LNCaP clone FGC (cell line): ENCODE data around the gene SIGLEC1.

Experiments
- DNase-seq: peaks from one replicate; pipeline ENCODE4 v3.0.0-alpha.2; 2011; ENCODE audit warnings: low read depth
- H3K4me3 ChIP-seq: 2 replicates; pipeline ENCODE4 v1.5.1; 2011; ENCODE audit warnings: mild to moderate bottlenecking, low read depth, low read length, control low read depth
- TF ChIP-seq, protein P1 (sequence below): IDR thresholded peaks from 2 replicates; pipeline ENCODE4 v1.5.1; 2012; ENCODE audit warnings: mild to moderate bottlenecking; ENCODE audit not compliant: control insufficient read depth, insufficient read depth; ENCODE audit errors: extremely low read depth

Gene SIGLEC1

DNA sequence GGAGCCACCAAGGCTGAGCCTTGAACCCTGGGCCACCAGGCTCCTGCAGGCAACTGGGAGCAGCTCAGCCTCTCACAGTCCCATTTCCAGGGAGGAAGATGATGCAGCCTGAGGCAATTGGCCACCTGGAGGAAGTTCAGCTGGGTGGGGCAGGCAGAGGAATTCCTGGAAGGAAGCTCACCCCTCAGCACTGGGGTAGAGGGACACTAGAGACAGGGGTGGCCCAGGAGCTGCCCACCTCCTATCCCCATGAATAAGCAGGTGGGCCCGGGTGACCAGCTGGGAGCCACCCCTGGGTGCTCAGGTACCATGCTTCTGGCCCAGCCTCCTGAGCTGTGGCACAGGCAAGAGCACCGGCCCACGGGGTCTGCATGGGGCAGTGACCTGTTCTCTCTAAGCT lies 16.5 kb upstream of the SIGLEC1 start:
- TF ChIP-seq, protein P1, sequence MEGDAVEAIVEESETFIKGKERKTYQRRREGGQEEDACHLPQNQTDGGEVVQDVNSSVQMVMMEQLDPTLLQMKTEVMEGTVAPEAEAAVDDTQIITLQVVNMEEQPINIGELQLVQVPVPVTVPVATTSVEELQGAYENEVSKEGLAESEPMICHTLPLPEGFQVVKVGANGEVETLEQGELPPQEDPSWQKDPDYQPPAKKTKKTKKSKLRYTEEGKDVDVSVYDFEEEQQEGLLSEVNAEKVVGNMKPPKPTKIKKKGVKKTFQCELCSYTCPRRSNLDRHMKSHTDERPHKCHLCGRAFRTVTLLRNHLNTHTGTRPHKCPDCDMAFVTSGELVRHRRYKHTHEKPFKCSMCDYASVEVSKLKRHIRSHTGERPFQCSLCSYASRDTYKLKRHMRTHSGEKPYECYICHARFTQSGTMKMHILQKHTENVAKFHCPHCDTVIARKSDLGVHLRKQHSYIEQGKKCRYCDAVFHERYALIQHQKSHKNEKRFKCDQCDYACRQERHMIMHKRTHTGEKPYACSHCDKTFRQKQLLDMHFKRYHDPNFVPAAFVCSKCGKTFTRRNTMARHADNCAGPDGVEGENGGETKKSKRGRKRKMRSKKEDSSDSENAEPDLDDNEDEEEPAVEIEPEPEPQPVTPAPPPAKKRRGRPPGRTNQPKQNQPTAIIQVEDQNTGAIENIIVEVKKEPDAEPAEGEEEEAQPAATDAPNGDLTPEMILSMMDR, result no peak
- DNase-seq, result no peak
- H3K4me3 ChIP-seq, result no peak overlapping the region

DNA sequence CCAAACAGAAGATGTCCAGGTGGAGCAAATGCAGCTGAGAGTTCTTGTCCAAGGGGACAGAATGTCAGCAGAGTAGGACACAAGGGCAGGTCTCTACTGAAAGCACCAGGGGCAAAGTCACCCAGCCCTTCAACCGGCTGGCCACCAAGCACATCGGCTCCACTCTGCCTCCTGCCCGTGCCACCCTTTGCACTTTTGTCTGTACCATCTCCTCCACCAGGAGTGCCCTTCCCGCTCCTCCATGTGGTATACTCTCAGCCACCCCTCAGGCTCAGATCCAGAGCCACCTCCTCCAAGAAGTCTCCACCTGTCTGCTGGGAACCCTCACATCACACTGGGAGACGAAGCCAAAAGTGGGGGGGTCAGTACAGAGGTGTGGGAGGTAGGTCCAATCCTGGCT lies 16.0 kb upstream of the SIGLEC1 start:
- TF ChIP-seq, protein P1, result no peak

DNA sequence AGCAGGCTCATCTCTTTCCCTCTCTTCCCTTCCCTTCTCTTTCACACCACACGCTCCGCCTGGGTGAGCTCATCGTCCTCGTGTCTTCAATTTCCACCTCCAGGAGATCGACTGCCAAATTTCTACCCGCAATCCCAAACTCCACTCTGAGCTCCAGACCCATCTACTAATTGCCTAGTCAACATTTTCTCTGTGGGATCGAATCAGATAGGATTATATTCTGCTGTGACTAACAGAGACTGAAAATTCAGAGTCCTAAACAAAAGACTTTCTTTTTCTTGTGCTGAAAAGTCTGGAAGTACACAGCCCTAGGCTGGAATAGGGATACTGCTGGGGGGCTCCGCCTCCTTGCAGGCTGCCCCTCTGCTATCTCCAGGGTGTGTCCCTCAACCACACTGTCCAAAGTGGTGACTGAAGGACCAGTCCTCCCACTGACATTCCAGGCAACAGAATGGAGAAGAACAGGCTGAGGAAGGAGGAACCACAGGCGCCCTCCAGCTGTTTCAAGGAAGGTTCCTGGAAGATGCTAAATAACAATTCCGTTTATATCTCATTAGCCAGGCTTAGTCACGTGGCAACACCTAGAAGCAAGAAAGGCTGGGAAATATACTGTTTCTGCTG lies 15.1 kb upstream of the SIGLEC1 start:
- TF ChIP-seq, protein P1, result no peak
- DNase-seq, result no peak
- H3K4me3 ChIP-seq, result no peak overlapping the region

More for the DNA sequence above, 16.0 kb upstream of the SIGLEC1 start:
- no peak for DNase-seq
- H3K4me3 ChIP-seq, result no peak overlapping the region

DNA sequence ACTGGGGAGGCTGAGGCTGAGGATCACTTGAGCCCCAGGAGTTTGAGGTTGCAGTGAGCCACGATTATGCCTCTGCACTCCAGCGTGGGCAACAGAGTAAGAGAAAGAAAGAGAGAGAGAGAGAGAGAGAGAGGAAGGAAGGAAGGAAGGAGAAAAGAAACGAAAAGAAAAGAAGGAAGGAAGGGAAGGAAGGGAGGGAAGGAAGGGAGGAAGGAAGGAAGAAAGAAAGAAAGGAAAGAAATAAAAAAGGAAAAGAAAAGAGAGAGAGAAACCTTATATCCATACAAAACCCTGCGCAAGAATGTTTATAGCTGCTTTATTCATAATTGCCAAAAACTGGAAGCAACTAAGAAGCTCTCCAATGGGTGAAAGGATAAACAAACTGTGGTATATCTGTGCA lies 12.0 kb upstream of the SIGLEC1 start:
- no peak overlapping the region for H3K4me3 ChIP-seq
- DNase-seq, result no peak
- TF ChIP-seq, protein P1, result no peak

DNA sequence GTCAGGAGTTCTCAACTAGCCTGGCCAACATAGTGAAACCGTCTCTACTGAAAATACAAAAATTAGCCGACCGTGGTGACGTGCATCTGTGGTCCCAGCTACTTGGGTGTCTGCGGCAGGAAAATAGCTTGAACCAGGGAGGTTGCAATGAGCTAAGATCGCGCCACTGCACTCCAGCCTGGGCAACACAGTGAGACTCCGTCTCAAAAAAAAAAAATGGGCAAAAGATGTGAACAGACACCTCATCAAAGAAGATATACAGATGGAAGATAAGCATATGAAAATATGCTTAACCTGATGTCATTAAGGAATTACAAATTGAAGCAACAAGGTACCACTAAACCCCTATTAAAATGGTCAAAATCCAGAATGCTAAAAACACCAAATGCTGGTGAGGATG lies 10.9 kb upstream of the SIGLEC1 start:
- no peak for DNase-seq
- TF ChIP-seq, protein P1, result no peak

DNA sequence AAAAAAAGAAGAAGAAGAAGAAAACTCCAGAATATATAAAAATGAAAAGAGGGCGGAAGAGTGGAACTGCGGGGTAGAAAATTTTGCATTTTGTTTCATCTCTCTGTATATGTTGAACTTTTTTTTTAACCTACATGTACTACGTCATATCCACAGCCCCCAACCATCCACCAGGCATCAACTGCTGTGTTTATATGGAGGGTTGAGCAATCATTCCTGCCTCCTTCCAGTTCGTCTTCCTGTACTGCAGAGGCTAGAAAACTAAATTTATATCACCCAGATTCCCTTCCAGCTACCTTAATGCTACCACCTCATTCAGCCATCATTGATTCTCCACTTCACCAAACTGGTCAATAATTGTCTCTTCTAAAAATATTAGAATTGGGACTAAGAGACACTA lies 9.5 kb upstream of the SIGLEC1 start:
- TF ChIP-seq, protein P1, result no peak
- no peak overlapping the region for H3K4me3 ChIP-seq
- no peak for DNase-seq

More for the DNA sequence above, 10.9 kb upstream of the SIGLEC1 start:
- no peak overlapping the region for H3K4me3 ChIP-seq

DNA sequence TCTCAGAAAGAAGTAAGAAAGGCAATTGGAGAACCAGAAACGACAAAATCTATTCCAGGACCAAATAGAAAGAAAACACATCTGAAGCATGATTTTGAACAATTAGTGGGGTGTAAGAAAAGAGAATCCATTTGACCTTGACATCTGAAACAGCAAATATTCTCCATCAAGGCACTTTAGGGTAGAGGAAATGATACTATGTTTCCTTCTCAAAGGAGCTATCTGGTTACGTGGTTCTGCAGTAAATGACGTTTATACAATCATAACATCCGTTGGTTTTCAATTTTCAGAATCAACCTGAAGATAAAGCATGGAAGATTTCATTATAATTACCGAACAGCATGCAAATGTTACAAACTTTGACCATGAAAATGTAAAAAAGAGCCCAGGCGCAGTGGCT lies 8.2 kb upstream of the SIGLEC1 start:
- H3K4me3 ChIP-seq, result no peak overlapping the region
- TF ChIP-seq, protein P1, result no peak
- no peak for DNase-seq
